Measurements from ENCODE around the gene SRL. TPM values are rescaled to one million over a fixed set of nuclear protein-coding genes. Genes with fewer than 3 reads are reported as not detected.

The SRL gene
- total and polyA plus RNA-seq, 4 donors, result 0.30 to 2.9 (median 1.2) TPM

DNA sequence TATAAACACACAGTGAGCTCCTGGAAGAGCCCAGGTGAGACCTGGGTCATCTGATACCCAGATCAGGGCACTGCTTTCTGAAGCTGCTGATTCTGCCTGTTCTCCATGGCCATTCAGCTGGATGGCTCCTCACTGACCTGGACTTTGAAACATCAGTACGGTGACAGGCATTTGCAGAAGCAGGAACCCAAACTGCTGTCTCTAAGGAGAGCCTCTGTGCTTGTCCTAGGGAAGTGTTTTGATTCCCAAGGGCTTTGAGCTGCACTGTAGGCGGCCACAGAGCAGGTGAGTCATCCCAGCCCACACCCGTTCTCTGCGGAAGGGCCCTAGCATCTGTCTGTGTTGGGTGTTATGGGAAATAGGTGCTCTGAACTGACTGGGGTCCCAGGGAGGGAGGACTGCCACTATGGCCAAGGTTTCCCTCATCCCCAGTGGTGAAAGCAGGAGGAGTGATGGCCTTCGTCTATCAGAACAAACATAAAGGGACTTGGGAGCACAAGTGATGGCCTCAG lies 64.9 kb downstream of the SRL start:
- no peaks in the 10 kb centered on the region for H3K9me3 ChIP-seq (ENCODE audit: control insufficient read depth in 4 of 4, insufficient read depth in 3 of 4, low read length in 3 of 4)
- no peak overlapping the region for H3K4me3 ChIP-seq
- no peak overlapping the region for H3K27ac ChIP-seq (ENCODE audit: low read depth in 1 of 2, low read length in 1 of 2)
- H3K4me1 ChIP-seq (ENCODE audit: control insufficient read depth in 5 of 5, insufficient read depth in 5 of 5, low read length in 5 of 5), result no peaks in the 10 kb centered on the region
- 73 to 83% methylated on average over 5 of the region's 5 CpGs for WGBS, 2 donors
- no peak overlapping the region for H3K9ac ChIP-seq (ENCODE audit: insufficient read depth in 1 of 2, low read length in 2 of 2)
- no peak for DNase-seq
- no peaks in the 10 kb centered on the region for H3K36me3 ChIP-seq (ENCODE audit: control insufficient read depth in 4 of 4, insufficient read depth in 4 of 4, low read length in 4 of 4)
- no peak for ATAC-seq (ENCODE audit: insufficient read depth, low FRiP score)
- TF ChIP-seq, protein P1, sequence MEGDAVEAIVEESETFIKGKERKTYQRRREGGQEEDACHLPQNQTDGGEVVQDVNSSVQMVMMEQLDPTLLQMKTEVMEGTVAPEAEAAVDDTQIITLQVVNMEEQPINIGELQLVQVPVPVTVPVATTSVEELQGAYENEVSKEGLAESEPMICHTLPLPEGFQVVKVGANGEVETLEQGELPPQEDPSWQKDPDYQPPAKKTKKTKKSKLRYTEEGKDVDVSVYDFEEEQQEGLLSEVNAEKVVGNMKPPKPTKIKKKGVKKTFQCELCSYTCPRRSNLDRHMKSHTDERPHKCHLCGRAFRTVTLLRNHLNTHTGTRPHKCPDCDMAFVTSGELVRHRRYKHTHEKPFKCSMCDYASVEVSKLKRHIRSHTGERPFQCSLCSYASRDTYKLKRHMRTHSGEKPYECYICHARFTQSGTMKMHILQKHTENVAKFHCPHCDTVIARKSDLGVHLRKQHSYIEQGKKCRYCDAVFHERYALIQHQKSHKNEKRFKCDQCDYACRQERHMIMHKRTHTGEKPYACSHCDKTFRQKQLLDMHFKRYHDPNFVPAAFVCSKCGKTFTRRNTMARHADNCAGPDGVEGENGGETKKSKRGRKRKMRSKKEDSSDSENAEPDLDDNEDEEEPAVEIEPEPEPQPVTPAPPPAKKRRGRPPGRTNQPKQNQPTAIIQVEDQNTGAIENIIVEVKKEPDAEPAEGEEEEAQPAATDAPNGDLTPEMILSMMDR (IDR thresholded peaks at IDR 0.05; ENCODE audit: control extremely low read depth, extremely low read depth), result no peak
- H3K27me3 ChIP-seq (ENCODE audit: control insufficient read depth in 3 of 3, insufficient read depth in 3 of 3, low read length in 2 of 3), result no peaks in the 10 kb centered on the region

DNA sequence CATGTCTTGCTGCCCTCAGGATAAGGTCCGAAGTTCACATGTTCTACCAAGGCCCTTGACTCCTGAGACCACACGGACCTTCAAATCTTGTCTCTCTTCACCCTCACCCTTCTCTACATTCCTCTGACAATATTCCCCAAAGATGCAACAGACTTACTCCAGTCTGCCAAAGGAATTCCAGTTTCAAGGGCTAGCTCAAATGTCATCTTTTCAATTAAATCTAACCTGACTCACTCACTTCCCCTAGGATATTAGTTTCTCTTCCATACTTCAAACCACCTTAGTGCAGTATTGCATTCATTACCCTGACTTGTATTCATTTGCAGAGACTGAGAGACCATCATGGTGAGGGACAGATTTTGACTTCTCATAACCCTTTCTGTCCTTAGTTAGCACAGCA lies 66.0 kb downstream of the SRL start:
- no peaks in the 10 kb centered on the region for H3K27me3 ChIP-seq (ENCODE audit: control insufficient read depth in 3 of 3, insufficient read depth in 3 of 3, low read length in 2 of 3)
- DNase-seq (no peak), ATAC-seq (ENCODE audit: insufficient read depth, low FRiP score) (no peak)
- no peaks in the 10 kb centered on the region for H3K4me1 ChIP-seq (ENCODE audit: control insufficient read depth in 5 of 5, insufficient read depth in 5 of 5, low read length in 5 of 5)
- no peak overlapping the region for H3K4me3 ChIP-seq
- H3K9ac ChIP-seq (ENCODE audit: insufficient read depth in 1 of 2, low read length in 2 of 2), result no peak overlapping the region
- TF ChIP-seq, protein P1 (IDR thresholded peaks at IDR 0.05; ENCODE audit: control extremely low read depth, extremely low read depth), result no peak
- H3K9me3 ChIP-seq (ENCODE audit: control insufficient read depth in 4 of 4, insufficient read depth in 3 of 4, low read length in 3 of 4), result no peaks in the 10 kb centered on the region
- H3K27ac ChIP-seq (ENCODE audit: low read depth in 1 of 2, low read length in 1 of 2), result no peak overlapping the region
- no peaks in the 10 kb centered on the region for H3K36me3 ChIP-seq (ENCODE audit: control insufficient read depth in 4 of 4, insufficient read depth in 4 of 4, low read length in 4 of 4)
- 90 to 95% methylated on average over 2 of the region's 2 CpGs for WGBS, 2 donors

DNA sequence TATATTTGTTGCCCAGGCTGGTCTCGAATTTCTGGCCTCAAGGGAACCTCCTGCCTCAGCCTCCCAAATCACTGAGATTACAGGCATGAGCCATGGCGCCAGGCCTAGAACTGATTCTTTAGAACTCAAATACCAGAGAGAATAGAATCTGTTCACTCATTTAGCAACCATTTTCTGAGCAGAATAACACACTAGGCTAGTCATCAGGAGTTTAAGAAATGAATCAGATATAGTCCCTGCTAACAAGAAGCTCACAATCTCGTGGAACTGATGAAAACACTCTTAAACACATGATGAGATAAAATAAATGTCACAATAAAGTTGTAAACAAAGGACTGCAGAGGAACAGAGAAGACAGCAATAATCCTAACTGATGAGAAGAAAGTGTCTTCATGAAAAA lies 69.8 kb downstream of the SRL start:
- TF ChIP-seq, protein P1 (IDR thresholded peaks at IDR 0.05; ENCODE audit: control extremely low read depth, extremely low read depth), result no peak
- no peak for DNase-seq
- Histone ChIP-seq H3K36me3 (ENCODE audit: control insufficient read depth in 4 of 4, insufficient read depth in 4 of 4, low read length in 4 of 4) (no peaks in the 10 kb centered on the region), H3K9me3 (ENCODE audit: control insufficient read depth in 4 of 4, insufficient read depth in 3 of 4, low read length in 3 of 4) (no peaks in the 10 kb centered on the region), H3K27ac (ENCODE audit: low read depth in 1 of 2, low read length in 1 of 2) (no peak overlapping the region), H3K9ac (ENCODE audit: insufficient read depth in 1 of 2, low read length in 2 of 2) (no peak overlapping the region), H3K4me1 (ENCODE audit: control insufficient read depth in 5 of 5, insufficient read depth in 5 of 5, low read length in 5 of 5) (peaks cover 0 to 4% (median under 1%) of the 10 kb centered on the region in 5 donors), H3K27me3 (ENCODE audit: control insufficient read depth in 3 of 3, insufficient read depth in 3 of 3, low read length in 2 of 3) (no peaks in the 10 kb centered on the region), H3K4me3 (no peak overlapping the region)
- ATAC-seq (ENCODE audit: insufficient read depth, low FRiP score), result no peak
- WGBS, 2 donors, result 86 to 89% methylated on average over 3 of the region's 3 CpGs

DNA sequence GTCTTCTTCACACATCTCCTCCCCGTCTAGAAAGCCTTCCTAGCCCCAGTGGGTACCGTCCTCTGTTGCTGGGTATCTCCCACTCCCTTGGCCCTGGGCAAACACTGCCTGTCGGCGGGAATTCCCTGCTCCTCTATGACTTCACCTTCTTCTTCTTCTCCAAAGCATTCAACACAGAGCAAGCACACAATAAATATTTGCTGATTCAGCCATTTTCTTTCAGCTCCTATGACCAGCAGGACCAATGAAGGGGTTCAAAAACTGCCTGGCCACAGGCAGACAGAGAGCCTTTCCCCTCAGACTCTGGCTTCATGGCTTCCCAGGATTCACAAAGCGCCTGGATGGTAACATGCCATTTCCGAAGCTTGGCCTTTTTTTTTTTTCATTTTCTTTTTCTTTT lies 72.5 kb downstream of the SRL start:
- Histone ChIP-seq H3K27ac (ENCODE audit: low read depth in 1 of 2, low read length in 1 of 2) (no peak overlapping the region), H3K27me3 (ENCODE audit: control insufficient read depth in 3 of 3, insufficient read depth in 3 of 3, low read length in 2 of 3) (no peaks in the 10 kb centered on the region), H3K4me3 (no peak overlapping the region), H3K4me1 (ENCODE audit: control insufficient read depth in 5 of 5, insufficient read depth in 5 of 5, low read length in 5 of 5) (peaks cover 0 to 6% (median 1%) of the 10 kb centered on the region in 5 donors), H3K9ac (ENCODE audit: insufficient read depth in 1 of 2, low read length in 2 of 2) (no peak overlapping the region), H3K36me3 (ENCODE audit: control insufficient read depth in 4 of 4, insufficient read depth in 4 of 4, low read length in 4 of 4) (no peaks in the 10 kb centered on the region), H3K9me3 (ENCODE audit: control insufficient read depth in 4 of 4, insufficient read depth in 3 of 4, low read length in 3 of 4) (no peaks in the 10 kb centered on the region)
- TF ChIP-seq, protein P1 (IDR thresholded peaks at IDR 0.05; ENCODE audit: control extremely low read depth, extremely low read depth), result no peak
- 95 to 96% methylated on average over 6 of the region's 6 CpGs for WGBS, 2 donors
- DNase-seq (no peak), ATAC-seq (ENCODE audit: insufficient read depth, low FRiP score) (no peak)
